ES-I3 (cell line): ENCODE measurements around the gene ARL3.

Experiments used
- H3K36me3 ChIP-seq: 2 replicates; pipeline ENCODE4 v1.6.1; 2013; ENCODE audit warnings: mild to moderate bottlenecking, low read length, control low read depth, moderate library complexity; ENCODE audit not compliant: insufficient read depth
- H3K4me1 ChIP-seq: 2 replicates; pipeline ENCODE4 v1.6.1; 2013; ENCODE audit warnings: mild to moderate bottlenecking, control low read depth, low read length; ENCODE audit not compliant: insufficient read depth
- H3K9ac ChIP-seq: 2 replicates; pipeline ENCODE4 v1.6.1; 2013; ENCODE audit warnings: low read depth, mild to moderate bottlenecking, low read length, moderate library complexity
- H3K9me3 ChIP-seq: 2 replicates; pipeline ENCODE4 v1.6.1; 2013; ENCODE audit warnings: mild to moderate bottlenecking, low read length, moderate library complexity; ENCODE audit not compliant: control insufficient read depth, insufficient read depth

Gene ARL3

GRCh38 chr10:102629661-102630614 is 84.3 kb downstream of the ARL3 start:
- Histone ChIP-seq H3K36me3 (no peaks in the 10 kb centered on the region), H3K9me3 (no peaks in the 10 kb centered on the region), H3K9ac (peak overlapping the region; percentile 18; the same call in 1 of the 2 replicates), H3K4me1 (peaks cover 77% of the 10 kb centered on the region)

GRCh38 chr10:102628451-102628911 is 85.7 kb downstream of the ARL3 start:
- Histone ChIP-seq H3K9ac (no peak overlapping the region; the same call in 1 of the 2 replicates), H3K9me3 (no peaks in the 10 kb centered on the region), H3K36me3 (no peaks in the 10 kb centered on the region), H3K4me1 (peaks cover 66% of the 10 kb centered on the region)

- Histone ChIP-seq H3K36me3 (no peaks in the 10 kb centered on the region), H3K9ac (peak overlapping the region; percentile 32; the same call in 1 of the 2 replicates), H3K4me1 (peaks cover 59% of the 10 kb centered on the region), H3K9me3 (no peaks in the 10 kb centered on the region)
Observed at GRCh38 chr10:102627736-102628293, 86.4 kb downstream of the ARL3 start.

GRCh38 chr10:102627291-102627735 is 86.9 kb downstream of the ARL3 start:
- H3K36me3 ChIP-seq = no peaks in the 10 kb centered on the region
- peaks cover 54% of the 10 kb centered on the region for H3K4me1 ChIP-seq
- H3K9ac ChIP-seq = peak overlapping the region; percentile 32; the same call in 1 of the 2 replicates
- no peaks in the 10 kb centered on the region for H3K9me3 ChIP-seq

- H3K4me1 ChIP-seq = peaks cover 52% of the 10 kb centered on the region
- no peaks in the 10 kb centered on the region for H3K36me3 ChIP-seq
- H3K9ac ChIP-seq = no peak overlapping the region
- no peaks in the 10 kb centered on the region for H3K9me3 ChIP-seq
Observed at GRCh38 chr10:102626026-102626685, 88.0 kb downstream of the ARL3 start.

- H3K36me3 ChIP-seq = no peaks in the 10 kb centered on the region
- peaks cover 41% of the 10 kb centered on the region for H3K4me1 ChIP-seq
- no peak overlapping the region for H3K9ac ChIP-seq
- H3K9me3 ChIP-seq = no peaks in the 10 kb centered on the region
Observed at GRCh38 chr10:102624751-102625645, 89.2 kb downstream of the ARL3 start.

GRCh38 chr10:102624094-102624493 is 90.1 kb downstream of the ARL3 start:
- H3K4me1 ChIP-seq = peaks cover 34% of the 10 kb centered on the region
- no peaks in the 10 kb centered on the region for H3K9me3 ChIP-seq
- H3K9ac ChIP-seq = no peak overlapping the region
- H3K36me3 ChIP-seq = no peaks in the 10 kb centered on the region
